Activated naive CD4-positive, alpha-beta T cell treated with anti-CD3 and anti-CD28 coated beads, Interleukin-2, amount 50 U/mL, for 24 hours (primary cell): ENCODE results near the gene TRABD.
A peak's percentile ranks its signal among the peaks of the same experiment; 100 is the strongest.
"Not testable (repeated sequence)": the region's sequence is repeated elsewhere in the genome, so short reads cannot be mapped to it uniquely, and the experiment has no call there.

Experiments used
- H3K27ac Mint-ChIP-seq: one replicate; pipeline ENCODE4 v1.8.0; 2021; ENCODE audit warnings: mild to moderate bottlenecking, mixed read lengths
- H3K27me3 Mint-ChIP-seq: one replicate; pipeline ENCODE4 v1.8.0; 2021; ENCODE audit warnings: mixed read lengths
- H3K36me3 Mint-ChIP-seq: one replicate; pipeline ENCODE4 v1.8.0; 2021; ENCODE audit warnings: mixed read lengths
- H3K4me1 Mint-ChIP-seq: one replicate; pipeline ENCODE4 v1.8.0; 2021; ENCODE audit warnings: mixed read lengths
- H3K4me3 Mint-ChIP-seq: one replicate; pipeline ENCODE4 v1.8.0; 2021; ENCODE audit warnings: mild to moderate bottlenecking, mixed read lengths
- H3K9me3 Mint-ChIP-seq: one replicate; pipeline ENCODE4 v1.8.0; 2021; ENCODE audit warnings: mixed read lengths

The TRABD gene, protein sequence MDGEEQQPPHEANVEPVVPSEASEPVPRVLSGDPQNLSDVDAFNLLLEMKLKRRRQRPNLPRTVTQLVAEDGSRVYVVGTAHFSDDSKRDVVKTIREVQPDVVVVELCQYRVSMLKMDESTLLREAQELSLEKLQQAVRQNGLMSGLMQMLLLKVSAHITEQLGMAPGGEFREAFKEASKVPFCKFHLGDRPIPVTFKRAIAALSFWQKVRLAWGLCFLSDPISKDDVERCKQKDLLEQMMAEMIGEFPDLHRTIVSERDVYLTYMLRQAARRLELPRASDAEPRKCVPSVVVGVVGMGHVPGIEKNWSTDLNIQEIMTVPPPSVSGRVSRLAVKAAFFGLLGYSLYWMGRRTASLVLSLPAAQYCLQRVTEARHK

DNA sequence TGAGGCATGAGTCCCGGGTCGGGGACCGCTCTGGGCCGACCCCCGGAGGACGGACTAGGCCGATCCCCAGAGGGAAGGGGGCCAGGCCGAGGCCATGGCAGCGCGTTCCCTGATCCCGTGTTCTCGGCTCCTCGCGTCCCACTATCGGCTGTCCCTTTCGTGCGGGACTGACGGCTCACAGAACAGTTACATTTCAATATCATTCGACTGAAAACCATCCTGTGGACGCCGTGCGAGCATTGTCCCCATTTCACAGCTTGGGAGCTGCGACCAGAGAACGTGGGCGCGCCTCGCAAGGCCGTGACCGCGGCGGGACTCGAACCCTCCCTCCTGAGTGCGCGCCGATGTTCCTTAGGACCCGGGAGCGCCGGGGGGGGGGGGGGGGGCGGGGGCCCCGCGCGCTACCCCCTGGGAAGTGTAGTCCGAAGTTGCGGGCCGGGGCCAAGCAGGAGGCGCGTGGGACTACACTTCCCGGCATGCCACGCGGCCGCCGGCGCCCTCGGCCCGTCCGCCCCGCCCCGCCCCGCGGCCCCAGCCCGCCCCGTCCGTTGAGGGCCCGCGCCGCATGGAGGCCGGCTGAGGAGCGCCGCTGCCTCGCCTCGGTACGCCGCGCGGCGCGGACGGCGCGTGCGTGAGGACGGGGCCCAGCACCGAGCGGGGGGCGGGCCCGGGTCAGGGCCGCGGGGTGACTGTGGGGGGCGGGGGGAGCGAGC lies at the start of gene TRABD:
TRABD (plus strand) TSS at position 539 of the 713 bp plus-strand sequence. CDS start 7,148 bp downstream, outside the sequence.
- no peaks in the 10 kb centered on the region for H3K9me3 Mint-ChIP-seq
- H3K36me3 Mint-ChIP-seq = peaks cover 1% of the 10 kb centered on the region
- H3K27ac Mint-ChIP-seq = peak within 1 kb of the TSS; percentile 95
- peak within 1 kb of the TSS; percentile 95 for H3K4me3 Mint-ChIP-seq
- H3K4me1 Mint-ChIP-seq = peaks cover 30% of the 10 kb centered on the region
- H3K27me3 Mint-ChIP-seq = no peaks in the 10 kb centered on the region

DNA sequence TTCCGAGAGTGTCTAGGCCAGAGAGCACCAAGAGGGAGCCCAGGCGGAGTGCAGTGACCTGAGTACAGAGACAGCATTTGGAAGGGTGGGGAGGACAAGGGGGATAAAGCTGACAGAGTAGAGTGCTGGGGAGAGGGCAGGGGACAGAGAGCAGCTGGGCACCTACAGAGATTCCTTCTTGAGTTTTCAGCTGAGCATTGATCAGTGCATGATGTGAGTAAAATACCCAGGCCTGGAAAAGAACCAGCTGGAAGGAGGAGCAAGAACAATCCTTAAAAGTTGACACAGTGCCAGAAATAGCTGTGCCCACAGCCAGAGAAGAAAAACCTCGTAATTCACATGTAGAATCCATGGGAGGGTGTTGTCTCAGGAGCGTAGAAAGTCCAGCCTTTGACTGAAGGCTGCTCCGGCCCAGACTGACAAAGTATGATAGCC lies 49.1 kb upstream of the TRABD start:
- Mint-ChIP-seq H3K4me1 (no peaks in the 10 kb centered on the region), H3K9me3 (no peaks in the 10 kb centered on the region), H3K27me3 (peaks cover 6% of the 10 kb centered on the region), H3K27ac (no peak overlapping the region), H3K4me3 (no peak overlapping the region), H3K36me3 (no peaks in the 10 kb centered on the region)

DNA sequence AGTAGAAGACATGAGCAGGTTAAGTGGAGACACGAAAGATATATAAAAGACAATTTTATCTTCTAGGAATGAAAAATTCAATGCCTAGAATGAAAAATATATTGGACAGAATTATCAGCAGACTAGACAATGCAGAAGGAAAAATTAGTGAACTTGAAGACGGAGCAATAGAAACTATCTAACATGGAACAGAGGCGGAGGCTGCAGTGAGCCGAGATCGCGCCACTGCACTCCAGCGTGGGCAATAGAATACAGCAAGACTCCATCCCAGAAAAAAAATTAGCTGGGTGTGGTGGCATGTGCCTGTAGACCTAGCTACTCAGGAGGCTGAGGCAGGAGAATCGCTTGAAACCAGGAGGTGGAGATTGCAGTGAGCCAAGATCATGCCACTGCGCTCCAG lies 48.4 kb upstream of the TRABD start:
- not testable (repeated sequence) for H3K27ac Mint-ChIP-seq, H3K9me3 Mint-ChIP-seq, H3K4me1 Mint-ChIP-seq, H3K36me3 Mint-ChIP-seq, H3K4me3 Mint-ChIP-seq, H3K27me3 Mint-ChIP-seq

DNA sequence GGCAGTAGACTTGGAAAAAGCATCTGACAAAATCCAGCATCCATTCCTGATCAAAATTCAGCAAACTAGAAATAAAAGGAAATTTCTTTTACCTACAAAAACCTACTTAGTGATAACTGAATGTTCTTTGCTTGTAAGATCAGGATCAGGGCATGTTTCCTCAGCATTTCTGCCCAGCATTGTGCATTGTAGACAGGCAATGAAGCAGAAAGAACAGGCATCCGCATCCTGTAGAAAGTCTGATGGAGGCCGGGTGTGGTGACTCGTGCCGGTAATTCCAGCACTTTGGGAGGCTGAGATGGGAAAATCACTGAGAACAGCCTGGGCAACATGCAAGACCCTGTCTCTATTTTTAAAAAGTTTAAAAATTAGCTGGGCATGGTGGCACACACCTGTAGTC lies 47.7 kb upstream of the TRABD start:
- Mint-ChIP-seq H3K27me3 (peaks cover 7% of the 10 kb centered on the region), H3K36me3 (no peaks in the 10 kb centered on the region), H3K27ac (no peak overlapping the region), H3K4me3 (no peak overlapping the region), H3K9me3 (no peaks in the 10 kb centered on the region), H3K4me1 (no peaks in the 10 kb centered on the region)

DNA sequence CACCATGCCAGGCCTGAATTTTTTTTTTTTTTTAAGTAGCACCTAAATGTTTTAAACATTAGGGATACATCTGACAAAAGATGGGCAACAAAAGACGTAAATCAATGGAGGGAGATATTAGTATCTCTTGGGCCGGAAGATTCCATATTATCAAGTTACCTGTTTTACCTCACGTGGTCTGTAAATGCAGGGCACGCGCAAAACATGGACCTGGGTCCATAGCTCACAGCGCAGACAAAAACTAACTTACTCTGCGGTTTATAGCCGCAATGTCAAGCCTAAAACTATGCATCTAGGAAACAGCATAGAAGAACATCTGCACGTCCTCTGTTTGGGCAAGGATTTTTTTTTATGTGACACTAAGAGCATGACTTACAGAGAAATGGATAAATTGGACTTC lies 46.7 kb upstream of the TRABD start:
- no peaks in the 10 kb centered on the region for H3K4me1 Mint-ChIP-seq

DNA sequence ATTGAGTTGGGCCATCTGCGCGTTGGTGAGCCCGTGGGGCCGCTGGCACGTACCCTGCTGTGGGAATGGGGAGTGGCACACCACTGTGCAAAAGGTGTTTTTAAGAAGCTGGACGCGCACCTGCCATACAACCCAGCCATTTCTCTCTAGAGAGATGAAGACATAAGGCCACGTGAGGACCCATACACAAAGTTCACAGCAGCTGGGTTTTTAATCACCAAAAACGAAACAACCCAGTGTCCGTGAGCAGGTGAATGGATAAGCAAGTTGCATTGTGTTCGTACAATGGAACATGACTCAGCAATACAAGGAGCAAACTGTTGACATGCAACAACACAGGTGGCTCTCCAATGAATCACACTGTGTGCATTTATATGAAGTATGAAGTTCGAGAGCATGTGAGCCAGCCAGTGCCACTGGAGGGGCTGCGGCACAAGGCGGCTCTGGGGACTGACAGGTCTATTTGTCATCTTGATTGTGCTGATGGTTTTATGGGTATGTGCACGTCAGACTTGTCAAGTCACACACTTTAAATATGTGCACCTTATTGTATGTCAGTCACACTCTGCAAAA lies 45.8 kb upstream of the TRABD start:
- H3K9me3 Mint-ChIP-seq = no peaks in the 10 kb centered on the region
- peaks cover 6% of the 10 kb centered on the region for H3K27me3 Mint-ChIP-seq
- H3K27ac Mint-ChIP-seq = peak overlapping the region; percentile 62

More for the DNA sequence above, 46.7 kb upstream of the TRABD start:
- no peak overlapping the region for H3K4me3 Mint-ChIP-seq
- peaks cover 6% of the 10 kb centered on the region for H3K27me3 Mint-ChIP-seq
- no peak overlapping the region for H3K27ac Mint-ChIP-seq
- H3K36me3 Mint-ChIP-seq = no peaks in the 10 kb centered on the region
- no peaks in the 10 kb centered on the region for H3K9me3 Mint-ChIP-seq

DNA sequence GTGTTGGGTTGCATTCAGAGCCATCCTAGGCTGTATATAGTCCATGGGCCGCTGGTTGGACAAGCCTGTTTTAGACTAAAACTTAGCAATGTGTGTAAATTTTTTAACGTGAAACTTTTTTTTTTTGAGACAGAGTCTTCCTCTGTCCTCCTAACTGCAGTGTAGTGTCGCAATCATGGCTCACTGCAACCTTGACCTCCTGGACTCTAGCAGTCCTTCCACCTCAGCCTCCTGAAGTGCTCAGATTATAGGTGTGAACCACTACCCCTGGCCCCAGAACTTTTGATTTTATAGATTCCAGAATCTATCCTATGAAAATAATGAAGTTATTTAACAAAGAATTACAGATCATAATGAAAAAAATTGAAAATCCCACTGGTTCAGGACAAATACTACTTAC lies 45.1 kb upstream of the TRABD start:
- Mint-ChIP-seq H3K36me3 (no peaks in the 10 kb centered on the region), H3K27me3 (peaks cover 6% of the 10 kb centered on the region), H3K4me3 (no peak overlapping the region), H3K9me3 (no peaks in the 10 kb centered on the region), H3K27ac (peak overlapping the region; percentile 35), H3K4me1 (no peaks in the 10 kb centered on the region)

More for the DNA sequence above, 45.8 kb upstream of the TRABD start:
- Mint-ChIP-seq H3K36me3 (no peaks in the 10 kb centered on the region), H3K4me3 (no peak overlapping the region), H3K4me1 (no peaks in the 10 kb centered on the region)

DNA sequence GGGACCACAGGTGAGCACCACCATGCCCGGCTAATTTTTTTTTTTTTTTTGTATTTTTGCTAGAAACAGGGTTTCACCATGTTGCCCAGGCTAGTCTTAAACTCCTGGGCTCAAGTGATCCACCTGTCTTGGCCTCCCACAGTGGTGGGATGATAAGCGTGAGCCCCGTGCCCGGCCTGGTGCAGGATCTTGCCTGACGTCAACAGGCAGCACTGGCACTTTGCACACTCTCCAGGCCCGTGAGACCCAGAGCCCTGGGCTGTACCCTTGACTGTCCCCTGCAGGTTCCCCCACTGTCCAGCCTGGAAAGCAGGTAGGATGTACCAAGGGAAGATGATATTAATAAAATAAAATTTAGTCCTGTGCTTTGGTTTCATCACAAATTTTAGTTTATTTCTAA lies 44.3 kb upstream of the TRABD start:
- Mint-ChIP-seq H3K27me3 (peaks cover 6% of the 10 kb centered on the region), H3K27ac (no peak overlapping the region), H3K4me3 (no peak overlapping the region), H3K36me3 (no peaks in the 10 kb centered on the region), H3K4me1 (no peaks in the 10 kb centered on the region), H3K9me3 (no peaks in the 10 kb centered on the region)

DNA sequence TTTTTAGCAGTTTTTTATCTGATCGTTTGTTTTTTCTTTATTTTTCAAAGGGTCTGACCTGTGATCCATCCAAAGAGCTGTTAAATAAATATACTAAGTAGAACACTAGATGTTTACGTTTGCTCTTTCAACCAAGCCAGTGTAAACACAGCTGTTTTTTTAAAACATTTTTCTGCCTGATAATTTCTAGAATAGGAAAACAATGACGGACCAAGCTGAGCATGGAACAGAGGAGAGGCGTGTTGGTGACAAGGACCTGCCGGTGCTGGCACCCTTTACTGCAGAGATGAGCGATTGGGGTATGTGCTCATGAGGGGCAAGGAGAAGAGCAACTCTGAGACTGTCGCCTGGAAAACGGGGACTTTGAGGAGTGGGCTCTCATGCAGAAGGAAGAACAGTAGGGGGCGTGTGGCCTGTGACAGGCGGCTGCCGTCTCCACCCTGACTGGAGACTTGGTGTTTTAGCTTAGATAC lies 43.8 kb upstream of the TRABD start:
- H3K4me3 Mint-ChIP-seq = no peak overlapping the region
- no peaks in the 10 kb centered on the region for H3K9me3 Mint-ChIP-seq
- H3K27me3 Mint-ChIP-seq = peaks cover 6% of the 10 kb centered on the region
- no peaks in the 10 kb centered on the region for H3K36me3 Mint-ChIP-seq
- no peak overlapping the region for H3K27ac Mint-ChIP-seq
- peaks cover 3% of the 10 kb centered on the region for H3K4me1 Mint-ChIP-seq

DNA sequence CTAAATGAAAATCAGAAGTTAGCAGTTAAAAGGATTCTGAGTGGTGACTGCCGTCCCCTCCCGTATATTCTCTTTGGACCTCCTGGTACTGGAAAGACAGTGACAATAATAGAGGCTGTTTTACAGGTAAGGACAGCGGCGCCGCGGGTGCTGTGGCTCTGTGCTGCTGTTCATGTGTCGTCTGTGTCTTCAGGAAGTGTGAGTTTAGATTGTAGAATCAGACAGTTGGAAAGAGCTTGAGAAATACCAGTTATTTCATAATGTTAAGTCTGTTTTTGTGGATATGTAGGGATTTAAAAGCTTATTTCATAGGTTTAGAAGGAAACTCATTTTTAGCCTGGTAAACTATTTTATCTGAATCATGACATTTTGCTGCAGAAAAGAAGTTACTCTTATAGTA lies 42.6 kb upstream of the TRABD start:
- H3K36me3 Mint-ChIP-seq = no peaks in the 10 kb centered on the region
- H3K27me3 Mint-ChIP-seq = peaks cover 5% of the 10 kb centered on the region
- H3K4me3 Mint-ChIP-seq = no peak overlapping the region
- H3K27ac Mint-ChIP-seq = no peak overlapping the region
- peaks cover 3% of the 10 kb centered on the region for H3K4me1 Mint-ChIP-seq
- H3K9me3 Mint-ChIP-seq = no peaks in the 10 kb centered on the region

DNA sequence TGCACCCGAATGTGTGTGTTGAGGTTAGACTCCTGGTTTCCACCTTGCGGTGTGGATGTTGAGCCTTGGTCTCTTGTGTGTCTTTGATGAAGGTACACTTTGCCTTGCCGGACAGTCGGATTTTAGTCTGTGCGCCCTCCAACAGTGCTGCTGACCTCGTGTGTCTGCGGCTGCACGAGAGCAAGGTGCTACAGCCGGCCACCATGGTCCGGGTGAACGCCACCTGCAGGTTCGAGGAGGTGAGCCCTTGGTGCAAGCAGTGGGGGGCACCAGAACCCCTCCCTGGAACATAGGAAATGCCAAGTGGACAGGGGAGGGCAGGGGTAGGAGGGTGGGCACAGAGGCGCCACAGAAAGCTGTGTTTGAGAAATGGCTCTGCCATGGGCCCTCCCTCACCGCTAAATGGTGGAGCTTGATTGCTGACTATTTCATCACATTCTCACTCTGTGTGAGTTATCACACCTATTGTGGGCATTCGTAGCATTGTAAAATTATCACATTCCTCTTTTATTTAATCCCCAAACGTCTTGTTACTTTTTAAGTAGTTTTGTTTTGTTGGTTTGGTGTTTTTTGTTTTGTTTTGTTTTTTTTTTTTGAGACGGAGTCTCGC lies 41.6 kb upstream of the TRABD start:
- peaks cover 3% of the 10 kb centered on the region for H3K4me1 Mint-ChIP-seq
- H3K27ac Mint-ChIP-seq = no peak overlapping the region
- H3K9me3 Mint-ChIP-seq = no peaks in the 10 kb centered on the region
- H3K27me3 Mint-ChIP-seq = peaks cover 5% of the 10 kb centered on the region
- no peak overlapping the region for H3K4me3 Mint-ChIP-seq
- H3K36me3 Mint-ChIP-seq = no peaks in the 10 kb centered on the region

DNA sequence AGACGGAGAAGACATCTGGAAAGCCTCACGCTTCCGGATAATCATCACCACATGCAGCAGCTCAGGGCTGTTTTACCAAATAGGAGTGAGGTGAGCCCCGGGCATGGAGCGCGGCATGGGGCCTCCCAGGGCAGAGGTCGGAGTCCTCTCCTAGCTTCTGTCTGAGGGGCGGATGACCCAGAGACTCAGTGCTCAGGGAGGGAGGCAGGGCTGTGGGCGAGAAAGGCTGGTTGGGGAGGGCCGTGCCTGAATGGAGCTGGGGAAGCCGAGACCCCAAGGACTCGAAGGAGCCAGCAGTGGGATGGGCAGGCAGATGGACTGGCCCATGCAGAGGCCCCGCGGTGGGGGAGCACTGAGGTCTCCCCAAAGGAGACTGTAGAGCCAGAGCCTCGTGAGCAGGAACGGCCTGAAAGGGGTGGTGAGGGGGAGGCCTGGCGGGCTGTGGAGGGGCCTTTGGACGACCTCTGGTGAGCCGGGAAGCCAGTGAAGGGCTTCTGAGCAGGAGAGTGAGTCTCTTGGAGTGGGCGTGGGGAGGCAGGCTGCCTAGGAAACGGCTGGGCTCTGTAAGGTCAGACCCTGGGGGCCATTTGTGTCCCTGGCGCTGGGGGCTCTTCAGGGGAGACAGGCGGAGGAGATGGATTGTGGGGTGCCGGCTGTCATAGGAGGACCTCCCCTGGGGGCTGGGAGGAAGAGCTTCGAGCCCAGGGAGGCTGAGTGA lies 39.8 kb upstream of the TRABD start:
- H3K36me3 Mint-ChIP-seq = no peaks in the 10 kb centered on the region
- H3K27me3 Mint-ChIP-seq = peaks cover 3% of the 10 kb centered on the region
- no peak overlapping the region for H3K27ac Mint-ChIP-seq
- no peak overlapping the region for H3K4me3 Mint-ChIP-seq
- peaks cover 3% of the 10 kb centered on the region for H3K4me1 Mint-ChIP-seq
- no peaks in the 10 kb centered on the region for H3K9me3 Mint-ChIP-seq

DNA sequence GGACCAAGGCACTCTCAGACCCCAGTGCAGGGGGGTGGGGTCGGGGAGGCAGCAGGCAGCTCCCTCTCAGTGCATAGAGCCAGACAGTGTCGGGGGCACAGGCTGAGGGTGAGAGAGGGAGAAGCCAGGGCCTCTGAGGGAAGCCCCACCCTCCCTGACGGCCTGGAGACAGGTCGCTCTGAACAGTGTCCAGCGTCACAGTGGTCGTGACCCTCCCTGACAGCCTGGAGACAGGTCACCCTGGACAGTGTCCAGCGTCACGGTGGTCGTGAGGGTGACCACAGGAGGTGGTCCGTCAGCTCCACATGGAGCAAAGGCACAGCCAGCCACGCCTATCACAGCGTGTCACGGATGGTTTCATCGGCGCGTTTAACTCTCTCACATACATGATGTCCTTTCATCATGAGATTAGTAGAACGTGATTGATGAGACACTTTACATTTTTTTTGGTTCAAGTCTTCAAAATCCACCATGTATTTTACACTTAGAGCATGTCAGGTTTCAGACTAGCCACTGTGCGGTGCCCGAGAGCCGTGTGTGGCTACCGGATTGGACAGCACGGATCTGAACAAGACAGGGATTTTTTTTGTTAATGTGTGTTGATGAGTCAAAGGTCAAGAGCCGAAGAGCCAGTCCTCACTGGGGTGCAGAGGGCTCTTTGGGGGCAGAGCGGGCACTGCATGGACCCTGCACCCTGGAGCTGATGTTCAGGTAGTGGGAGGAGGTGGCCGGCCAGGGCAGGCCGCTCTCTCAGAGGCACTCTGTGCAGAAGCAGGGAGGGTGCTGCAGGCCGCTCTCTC lies 39.1 kb upstream of the TRABD start:
- Mint-ChIP-seq H3K9me3 (no peaks in the 10 kb centered on the region), H3K36me3 (no peaks in the 10 kb centered on the region), H3K4me1 (peaks cover 3% of the 10 kb centered on the region), H3K27ac (no peak overlapping the region), H3K4me3 (no peak overlapping the region), H3K27me3 (peaks cover 3% of the 10 kb centered on the region)

DNA sequence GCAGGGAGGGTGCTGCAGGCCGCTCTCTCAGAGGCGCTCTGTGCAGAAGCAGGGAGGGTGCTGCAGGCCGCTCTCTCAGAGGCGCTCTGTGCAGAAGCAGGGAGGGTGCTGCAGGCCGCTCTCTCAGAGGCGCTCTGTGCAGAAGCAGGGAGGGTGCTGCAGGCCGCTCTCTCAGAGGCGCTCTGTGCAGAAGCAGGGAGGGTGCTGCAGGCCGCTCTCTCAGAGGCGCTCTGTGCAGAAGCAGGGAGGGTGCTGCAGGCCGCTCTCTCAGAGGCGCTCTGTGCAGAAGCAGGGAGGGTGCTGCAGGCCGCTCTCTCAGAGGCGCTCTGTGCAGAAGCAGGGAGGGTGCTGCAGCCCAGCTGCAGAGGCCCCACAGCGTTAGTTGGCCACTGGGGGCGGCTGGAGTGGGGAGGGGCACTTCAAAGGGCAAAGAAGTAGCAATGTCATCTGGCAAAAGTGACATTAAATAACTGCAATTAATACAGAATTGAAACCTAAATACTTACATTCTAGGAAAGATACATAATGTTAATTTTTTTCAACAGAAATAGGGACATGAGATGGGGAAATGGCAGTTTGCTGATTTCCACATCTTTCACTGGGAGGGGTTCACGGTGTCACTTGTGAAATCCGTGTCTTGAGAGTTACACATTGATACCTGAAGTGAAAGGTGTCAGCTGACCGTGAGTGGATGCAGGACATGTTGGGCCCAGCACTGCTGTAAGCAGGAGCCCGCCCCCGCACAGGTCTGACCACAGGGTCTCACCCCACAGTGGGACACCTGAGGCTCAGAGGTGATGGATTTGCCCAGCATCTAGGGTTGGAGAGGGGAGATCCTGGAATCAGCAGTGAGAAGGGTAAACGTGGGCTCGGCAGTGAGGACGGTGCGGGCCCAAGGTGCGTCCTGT lies 38.2 kb upstream of the TRABD start:
- H3K9me3 Mint-ChIP-seq, H3K4me3 Mint-ChIP-seq, H3K36me3 Mint-ChIP-seq, H3K4me1 Mint-ChIP-seq, H3K27ac Mint-ChIP-seq, H3K27me3 Mint-ChIP-seq: not testable (repeated sequence)
